Measurements from ENCODE around the gene ZRANB3.
"Not testable (repeated sequence)": the region's sequence is repeated elsewhere in the genome, so short reads cannot be mapped to it uniquely, and the experiment has no call there.

Gene ZRANB3

DNA sequence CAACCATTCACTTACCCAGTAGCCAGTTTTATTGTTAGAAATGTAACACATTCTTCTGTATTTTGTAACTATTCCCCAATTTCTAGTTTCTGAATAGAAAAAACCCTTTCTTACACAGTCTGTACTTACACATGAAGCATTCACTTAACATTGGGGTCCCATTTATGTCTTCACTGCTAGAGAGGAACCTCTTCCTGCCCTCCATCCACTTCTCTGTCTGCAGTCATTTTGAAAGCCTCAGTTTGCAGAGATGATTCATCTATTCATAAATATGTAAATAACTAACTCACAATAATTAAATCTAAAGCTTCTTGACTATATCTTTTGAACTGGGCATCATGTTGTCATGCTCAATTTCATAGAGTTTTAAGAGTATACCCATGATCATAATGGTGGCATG lies 55.9 kb downstream of the ZRANB3 start:
- DNase-seq = no peak

DNA sequence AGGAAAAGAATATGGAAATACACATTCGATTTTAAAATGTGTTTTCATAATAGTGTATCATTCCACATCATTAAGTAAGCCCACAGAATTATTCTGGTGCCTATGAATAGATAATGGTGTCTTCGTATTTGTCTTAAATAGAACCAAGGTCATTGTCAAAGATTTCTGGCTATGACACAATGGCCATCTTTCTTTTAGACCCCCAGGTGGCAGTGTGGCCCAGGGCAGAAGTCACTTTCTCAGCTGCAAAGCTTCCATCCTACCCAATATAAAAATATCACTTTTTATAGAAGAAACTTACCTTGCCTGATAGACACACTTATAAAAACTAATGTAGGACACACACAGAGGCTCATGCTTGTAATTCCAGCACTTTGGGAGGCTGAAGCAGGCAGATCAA lies 57.5 kb downstream of the ZRANB3 start:
- no peak for DNase-seq

DNA sequence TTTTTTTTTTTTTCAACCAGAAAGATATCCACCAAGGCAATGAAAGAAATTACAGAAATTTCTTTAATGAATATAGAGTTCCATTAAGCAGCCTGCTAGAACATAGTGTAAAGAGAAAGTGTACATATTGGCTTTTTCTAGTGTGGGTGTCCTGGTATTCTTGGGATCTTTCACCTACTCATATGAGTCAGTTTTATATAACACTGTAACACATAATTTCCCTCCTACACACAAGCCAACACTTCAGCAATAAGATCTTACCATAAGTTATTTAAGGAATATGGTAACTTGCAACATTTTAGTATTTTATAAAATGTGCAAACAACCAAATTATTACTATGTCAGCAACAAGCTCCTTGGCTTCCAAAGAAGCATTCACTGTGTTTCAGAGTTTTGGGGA lies 59.9 kb downstream of the ZRANB3 start:
- DNase-seq = no peak

DNA sequence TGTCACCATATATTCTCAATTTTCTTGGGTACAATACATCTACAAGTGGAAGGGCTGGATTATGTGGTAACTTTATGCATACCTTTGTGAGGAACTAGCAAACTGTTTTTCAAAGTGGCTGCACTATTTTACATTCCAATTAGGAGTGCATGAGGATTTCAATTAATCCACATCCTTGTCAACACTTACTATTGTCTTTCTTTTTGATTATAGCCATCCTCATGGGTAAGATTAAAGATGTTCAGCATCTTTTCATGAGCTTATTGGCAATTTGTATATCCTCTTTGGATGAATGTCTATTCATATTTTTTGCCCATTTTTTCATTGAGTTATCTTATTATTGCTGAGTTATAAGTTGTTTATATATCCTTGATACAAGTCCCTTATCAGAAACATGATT lies 73.7 kb downstream of the ZRANB3 start:
- no peak for DNase-seq

DNA sequence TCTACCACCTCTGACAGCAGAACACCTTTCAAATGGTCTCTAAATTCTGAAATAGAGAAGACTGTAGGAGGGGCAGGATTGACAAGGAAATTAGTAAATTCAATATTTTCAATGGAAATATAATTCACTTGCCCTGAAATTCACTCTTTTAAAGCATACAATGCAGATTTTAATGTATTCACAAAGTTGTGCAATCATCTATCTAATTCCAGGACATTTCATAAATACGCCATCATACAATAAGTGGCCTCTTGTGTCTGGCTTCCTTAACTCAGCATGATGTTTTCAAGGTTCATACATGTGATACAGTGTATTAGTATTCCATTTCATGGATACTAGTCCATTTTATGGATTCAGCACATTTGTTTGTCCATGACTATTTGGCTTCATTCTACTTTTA lies 74.2 kb downstream of the ZRANB3 start:
- no peak for DNase-seq

DNA sequence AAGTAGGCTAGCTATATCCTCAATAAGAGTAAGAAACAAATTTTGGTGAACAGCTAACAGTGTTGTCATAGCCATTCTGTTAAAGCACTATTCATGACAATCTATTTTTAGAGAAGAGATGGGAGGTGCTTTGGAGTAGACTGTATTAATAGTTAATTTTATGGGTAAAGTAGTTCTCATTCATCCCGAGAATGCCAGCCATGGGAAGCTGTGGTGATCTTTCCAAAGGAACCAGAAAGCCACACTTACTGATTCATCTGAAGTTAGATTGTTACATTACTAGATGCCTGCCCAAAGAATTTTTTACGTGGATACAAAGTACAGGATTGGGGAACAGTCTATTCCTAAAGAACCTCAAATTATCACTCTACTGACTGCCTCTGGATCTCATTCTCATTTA lies 74.6 kb downstream of the ZRANB3 start:
- no peak for DNase-seq

DNA sequence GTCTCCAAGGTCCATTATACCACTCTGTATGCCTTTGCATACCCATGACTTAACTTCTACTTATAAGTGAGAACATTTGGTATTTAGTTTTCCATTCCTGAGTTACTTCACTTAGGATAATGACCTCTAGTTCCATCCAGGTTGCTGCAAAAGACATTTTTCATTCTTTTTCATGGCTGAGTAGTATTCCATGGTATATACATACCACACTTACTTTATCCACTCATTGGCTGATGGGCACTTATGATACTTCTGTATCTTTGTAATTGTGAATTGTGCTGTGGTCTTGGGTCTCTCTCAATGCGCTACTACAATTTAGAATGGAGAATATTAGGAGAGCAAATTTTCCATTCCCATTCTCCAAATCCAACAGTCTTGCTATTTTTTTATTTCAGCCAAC lies 76.4 kb downstream of the ZRANB3 start:
- DNase-seq = no peak

DNA sequence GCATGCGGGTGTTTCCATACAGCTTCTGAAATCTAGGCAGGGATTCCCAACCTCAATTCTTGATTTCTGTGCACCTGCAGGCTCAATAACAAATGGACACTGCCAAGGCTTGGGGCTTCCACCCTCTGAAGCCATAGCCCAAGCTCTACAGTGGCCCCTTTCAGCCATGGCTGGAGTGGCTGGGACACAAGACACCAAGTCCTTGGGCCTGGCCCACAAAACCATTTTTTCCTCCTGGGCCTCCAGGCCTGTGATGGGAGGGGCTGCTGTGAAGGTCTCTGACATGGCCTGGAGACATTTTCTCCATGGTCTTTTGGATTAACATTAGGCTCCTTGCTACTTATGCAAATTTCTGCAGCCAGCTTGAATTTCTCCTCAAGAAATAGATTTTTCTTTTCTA lies 78.0 kb downstream of the ZRANB3 start:
- not testable (repeated sequence) for DNase-seq

DNA sequence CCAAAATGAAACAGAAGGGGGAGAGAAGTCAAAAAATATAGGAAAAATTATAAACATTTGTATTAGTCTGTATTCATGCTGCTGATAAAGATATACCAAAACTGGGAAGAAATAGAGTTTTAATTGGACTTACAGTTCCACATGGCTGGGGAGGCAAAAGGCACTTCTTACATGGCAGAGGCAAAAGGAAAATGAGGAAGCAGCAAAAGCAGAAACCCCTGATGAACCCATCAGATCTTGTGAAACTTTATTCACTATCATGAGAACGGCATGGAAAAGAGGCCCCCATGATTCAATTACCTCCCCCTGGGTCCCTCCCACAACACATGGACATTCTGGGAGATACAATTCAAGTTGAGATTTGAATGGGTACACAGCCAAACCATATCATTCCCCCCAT lies 79.1 kb downstream of the ZRANB3 start:
- DNase-seq = no peak

DNA sequence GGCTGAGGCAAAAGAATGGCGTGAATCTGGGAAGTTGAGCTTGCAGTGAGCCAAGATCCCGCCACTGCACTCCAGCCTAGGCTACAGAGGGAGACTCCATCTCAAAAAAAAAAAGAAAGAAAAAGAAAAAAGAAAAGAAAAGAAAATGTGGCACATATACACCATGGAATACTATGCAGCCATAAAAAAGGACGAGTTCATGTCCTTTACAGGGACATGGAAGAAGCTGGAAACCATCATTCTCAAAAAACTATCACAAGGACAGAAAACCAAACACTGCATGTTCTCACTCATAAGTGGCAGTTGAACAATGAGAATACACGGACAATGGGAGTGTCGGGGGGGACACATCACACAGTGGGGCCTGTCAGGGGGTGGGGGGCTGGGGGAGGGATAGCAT lies 88.0 kb downstream of the ZRANB3 start:
- DNase-seq = not testable (repeated sequence)

DNA sequence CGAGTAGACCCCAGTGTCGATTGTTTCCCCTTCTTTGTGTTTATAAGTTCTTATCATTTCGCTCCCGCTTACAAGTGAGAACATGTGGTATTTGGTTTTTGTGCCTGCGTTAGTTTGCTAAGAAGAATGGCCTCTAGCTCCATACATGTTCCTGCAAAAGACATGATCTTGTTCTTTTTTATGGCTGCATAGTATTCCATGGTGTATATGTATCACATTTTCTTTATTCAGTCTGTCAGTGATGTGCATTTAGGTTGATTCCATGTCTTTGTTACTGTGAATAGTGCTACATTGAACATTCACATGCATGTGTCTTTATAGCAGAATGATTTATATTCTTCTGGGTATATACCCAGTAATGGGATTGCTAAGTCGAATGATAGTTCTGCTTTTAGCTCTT lies 95.9 kb downstream of the ZRANB3 start:
- DNase-seq = not testable (repeated sequence)

DNA sequence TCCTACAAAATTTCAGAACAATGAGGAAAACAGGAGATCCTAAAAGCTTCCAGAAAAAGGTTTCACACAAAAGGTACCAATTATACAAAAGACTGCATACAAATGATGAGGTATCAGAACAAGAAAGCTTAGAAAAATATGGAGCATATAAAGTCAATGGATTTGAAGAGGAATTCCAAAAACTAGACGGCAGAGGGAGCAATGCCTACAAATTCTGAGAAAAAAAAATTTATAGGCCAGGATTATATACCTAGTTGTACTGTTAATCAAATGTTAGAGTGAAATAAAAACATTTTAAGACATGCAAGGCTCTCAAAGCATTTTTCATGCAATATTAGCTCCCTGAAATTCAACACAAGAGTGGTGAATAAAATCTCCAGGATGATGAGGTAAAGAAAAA lies 106.2 kb downstream of the ZRANB3 start:
- no peak for DNase-seq

DNA sequence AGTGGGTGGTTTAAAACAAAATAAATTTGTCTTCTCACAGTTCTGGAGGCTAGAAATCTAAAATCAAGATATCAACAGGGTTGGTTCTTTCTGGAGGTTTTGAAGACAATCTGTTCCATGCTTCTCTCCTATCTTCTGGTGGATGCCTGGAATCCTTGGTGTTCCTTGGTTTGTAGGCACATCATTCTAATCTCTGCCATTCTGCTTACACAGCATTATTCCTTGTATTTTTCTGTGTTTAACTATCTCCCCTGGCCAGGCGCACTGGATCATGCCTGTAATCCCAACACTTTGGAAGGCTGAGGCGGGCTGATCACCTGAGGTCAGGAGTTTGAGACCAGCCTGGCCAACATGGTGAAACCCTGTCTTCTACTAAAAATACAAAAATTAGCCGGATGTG lies 108.1 kb downstream of the ZRANB3 start:
- DNase-seq = no peak

DNA sequence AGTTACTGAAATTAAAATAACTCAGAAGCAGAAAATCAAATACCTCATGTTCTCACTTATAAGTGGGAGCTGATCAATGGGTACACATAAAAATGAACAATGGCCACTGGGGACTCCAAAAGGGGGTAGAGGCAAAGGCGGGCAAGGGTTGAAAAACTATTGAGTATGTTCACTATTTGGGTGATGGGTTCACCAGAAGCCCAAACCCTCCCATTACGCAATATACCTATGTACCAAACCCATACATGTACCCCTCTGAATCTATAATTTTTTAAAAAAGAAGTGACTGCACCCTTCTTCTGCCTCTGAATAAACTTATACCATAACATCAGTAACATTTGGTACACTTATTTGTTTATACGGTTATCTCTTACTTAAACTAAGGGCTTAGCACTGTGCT lies 119.4 kb downstream of the ZRANB3 start:
- DNase-seq = no peak

DNA sequence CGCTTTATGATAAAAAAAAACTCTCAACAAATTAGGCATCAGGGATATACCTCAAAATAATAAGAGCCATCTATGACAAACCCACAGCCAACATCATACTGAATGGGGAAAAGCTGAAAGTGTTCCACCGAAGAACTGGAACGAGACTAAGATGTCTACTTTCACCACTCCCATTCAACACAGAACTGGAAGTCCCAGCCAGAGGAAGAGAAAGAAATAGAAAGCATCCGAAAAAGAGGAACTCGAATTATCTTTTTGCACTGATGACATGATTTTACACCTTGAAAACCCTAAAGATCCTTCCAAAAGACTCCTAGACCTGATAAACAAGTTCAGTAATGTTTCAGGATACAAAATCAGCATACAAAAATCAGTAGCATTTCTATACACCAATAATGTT lies 121.6 kb downstream of the ZRANB3 start:
- no peak for DNase-seq

DNA sequence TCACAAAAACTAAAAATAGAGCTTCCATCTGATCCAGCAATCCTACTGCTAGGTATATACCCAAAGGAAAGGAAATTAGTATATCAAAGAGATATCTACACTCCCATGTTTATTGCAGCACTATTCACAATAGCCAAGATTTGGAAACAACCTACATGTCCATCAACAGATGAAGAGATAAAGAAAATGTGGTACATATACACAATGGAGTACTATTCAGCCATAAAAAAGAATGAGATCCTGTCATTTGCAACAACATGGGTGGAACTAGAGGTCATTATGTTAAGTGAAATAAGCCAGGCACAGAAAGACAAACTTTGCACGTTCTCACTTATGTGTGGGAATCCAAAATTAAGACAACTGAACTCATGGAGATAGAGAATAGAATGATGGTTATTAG lies 134.8 kb downstream of the ZRANB3 start:
- DNase-seq = not testable (repeated sequence)

DNA sequence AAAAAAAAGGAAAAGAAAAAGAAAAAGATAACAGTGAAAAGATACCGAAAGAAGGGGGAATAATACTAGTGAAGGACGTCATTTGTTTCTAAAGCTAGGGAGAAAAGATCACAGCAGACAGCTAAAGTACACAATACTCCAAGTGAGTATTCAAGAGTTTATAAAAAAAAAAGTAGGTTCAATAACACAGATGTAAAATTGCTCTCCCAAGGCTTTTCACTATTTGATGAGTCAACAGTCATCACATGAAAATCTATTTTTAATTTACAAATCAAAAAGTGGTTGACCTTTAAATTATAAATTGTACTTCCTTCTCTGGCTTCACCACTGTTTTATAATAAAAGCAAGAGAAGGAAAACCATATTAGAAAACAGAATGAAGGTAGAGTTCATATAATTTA lies 144.0 kb downstream of the ZRANB3 start:
- DNase-seq = no peak

DNA sequence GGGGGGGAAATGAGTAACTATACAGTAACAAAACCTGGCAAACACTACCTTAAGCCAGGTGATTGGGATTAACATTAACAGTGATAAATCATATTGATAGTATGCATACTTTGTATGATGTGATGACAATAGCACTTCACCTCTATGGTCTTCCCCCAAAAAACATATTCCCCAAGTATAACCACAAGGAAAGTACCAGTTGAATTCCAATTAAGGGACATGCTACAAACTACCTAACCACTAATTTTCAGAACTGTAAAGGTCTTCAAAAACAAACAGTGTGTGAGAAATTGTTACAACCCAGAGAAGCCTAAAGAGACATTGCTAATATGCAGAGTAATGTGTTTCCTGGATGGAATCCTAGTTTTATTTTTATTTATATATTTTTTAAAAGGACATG lies 152.4 kb downstream of the ZRANB3 start:
- no peak for DNase-seq

DNA sequence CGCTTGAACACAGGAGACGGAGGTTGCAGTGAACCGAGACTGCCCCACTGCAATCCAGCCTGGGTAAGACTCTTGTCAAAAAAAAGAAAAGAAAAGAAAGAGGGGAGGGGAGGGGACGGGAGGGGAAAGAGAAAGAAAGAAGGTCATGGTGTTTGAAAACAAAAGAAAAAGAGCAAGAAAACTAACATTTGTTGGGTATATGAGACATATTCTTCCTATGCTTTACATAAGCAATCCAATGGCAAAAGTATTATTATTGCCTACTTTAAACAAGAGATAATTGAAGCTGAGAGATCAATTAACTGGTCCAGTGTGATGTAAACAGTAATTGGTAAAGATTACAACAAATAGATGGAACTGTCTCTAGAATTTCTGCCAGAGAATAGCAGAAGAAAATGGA lies 157.3 kb downstream of the ZRANB3 start:
- DNase-seq = no peak

DNA sequence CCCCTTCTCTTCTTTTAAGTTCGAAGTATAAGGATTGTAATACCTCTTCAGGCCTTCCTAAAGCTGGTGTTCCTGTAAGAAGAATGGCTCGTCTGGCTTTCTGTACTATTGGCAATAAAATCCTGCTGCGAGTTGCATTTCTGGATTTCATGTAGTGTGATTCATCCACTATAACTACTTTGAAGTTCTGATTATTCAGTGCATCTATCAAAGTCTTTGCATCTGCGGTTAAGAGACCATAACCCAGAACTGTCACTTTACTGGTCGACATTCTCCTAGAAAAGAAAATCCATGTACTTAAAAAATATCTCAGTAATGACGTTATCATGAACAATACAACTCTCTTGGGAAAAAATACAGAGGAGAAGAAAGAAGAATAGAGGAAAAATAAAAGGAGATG lies 181.1 kb downstream of the ZRANB3 start:
- no peak for DNase-seq

DNA sequence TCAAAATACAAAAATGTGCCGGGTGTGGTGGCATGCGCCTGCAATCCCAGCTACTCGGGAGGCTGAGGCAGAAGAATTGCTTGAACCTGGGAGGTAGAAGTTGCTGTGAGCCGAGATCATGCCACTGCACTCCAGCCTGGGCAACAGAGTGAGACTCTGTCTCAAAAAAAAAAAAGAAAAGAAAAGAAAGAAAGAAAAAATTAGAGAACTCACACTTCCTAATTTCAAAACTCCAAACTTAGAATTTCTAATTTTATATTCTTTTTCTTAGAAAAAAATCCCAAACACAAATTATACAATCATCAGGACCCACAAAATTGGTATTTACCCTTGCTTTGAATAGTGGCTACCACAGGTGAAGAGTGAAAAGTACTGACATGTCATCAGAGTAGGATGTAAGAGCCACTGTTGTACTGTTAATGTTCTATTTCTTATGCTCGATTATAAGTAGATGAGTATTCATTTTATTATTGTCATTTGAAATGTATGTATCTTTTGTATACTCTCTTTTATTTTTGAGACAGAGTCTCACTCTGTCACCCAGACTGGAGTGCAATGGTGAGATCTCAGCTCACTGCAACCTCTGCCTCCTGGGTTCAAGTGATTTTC lies 182.8 kb downstream of the ZRANB3 start:
- not testable (repeated sequence) for DNase-seq

DNA sequence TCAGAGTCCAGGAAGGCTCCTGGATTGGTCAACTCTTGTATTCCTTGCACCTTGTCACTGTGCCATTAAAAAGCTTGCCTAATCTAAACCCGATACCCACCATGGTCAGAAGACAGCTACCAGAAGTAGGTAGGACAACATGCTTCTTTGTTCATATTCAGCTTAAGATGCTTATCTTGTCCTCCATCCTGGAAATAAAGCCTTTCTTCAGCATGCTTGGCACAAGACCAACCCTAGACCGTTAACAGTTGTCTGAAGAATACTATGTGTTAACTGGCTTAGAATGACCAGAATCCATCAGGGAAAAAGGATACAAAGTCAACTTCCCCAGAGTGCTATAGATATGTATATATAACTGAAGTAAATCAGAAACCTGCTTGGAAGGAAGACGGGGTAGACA lies 193.9 kb downstream of the ZRANB3 start:
- DNase-seq = no peak

DNA sequence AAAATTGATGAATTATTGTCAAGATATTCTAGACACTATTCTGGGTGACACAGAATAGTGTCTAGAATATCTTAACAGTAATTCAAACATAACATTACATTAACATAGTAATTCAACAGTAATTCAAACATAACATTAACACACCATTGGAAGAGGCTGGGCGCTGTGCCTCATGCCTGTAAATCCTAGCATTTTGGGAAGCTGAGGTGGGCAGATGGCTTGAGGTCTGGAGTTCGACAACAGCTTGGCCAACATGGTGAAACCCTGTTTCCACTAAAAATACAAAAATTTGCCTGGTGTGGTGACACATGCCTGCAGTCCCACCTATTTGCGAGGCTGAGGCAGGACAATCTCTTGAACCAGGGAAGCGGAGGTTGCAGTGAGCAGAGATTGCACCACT lies 195.8 kb downstream of the ZRANB3 start:
- DNase-seq = no peak

DNA sequence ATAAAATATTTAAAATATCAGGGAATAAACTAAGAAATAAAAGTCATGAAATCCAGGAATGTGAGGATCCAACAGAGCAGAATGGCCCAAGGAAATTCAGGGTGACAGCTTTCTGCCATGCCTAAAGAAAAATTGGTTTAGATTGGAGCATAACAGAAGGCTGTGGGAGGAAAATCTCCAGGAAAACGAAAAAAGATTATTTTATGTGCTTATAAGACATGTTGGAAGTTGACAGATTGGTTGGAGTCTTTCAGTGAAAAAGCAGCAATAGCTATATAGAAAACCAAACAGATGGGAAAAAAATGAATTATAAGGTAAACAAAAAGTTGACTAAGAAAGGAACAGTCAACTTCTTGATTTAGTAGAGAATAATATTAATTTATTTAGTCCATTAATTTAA lies 203.9 kb downstream of the ZRANB3 start:
- DNase-seq = no peak

DNA sequence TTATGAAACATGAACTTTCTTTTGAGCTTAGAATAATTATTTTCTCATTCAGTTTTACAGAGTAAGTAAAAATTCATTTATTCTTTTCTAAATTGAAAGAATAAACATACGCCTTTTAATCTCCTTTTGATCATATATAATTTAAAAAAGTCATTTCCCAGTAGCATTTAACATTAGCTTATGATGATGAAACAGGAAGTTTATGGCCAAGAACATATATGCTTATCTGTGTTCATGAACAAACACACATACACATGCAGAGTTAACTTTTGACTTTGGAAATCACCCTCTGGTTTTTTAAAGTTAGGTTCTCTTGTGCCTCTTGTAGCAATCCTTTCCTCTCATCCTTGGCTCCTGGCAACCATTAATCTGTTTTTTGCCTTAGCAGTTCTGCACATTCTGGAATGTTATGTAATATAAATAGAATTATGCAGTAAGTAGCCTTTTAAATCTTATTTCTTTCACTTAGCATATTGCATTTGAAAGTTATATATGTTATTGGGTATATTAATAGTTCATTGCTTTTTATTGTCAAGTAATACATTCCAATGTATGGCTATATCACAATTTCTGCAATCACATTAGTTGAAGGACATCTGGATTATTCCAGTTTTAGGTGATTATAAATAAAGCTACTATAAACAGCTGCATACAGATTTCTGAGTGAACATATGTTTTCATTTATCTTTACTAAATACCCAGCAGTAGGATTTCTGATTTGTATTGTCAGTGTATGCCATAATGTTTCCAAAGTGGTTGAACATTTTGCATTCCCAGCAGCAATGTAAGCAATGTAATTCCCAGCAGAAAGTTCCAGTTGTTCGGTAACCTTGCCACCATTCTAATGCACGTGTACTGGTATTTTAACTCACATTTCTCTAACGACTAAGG lies 210.3 kb downstream of the ZRANB3 start:
- DNase-seq = no peak
